Astrocyte (in vitro differentiated cells and primary cell): ENCODE measurements around the gene HCAR1. TPM values are rescaled to one million over a fixed set of nuclear protein-coding genes. Genes with fewer than 3 reads are reported as not detected.
A peak's percentile ranks its signal among the peaks of the same experiment; 100 is the strongest.
"Not testable (repeated sequence)": the region's sequence is repeated elsewhere in the genome, so short reads cannot be mapped to it uniquely, and the experiment has no call there.

ENCODE experiments used
- DNase-seq: peaks from one replicate; pipeline ENCODE4 v3.0.0-alpha.2; 2010; ENCODE audit warnings: low read depth
- FAIRE-seq: peaks from 2 replicates; lab custom pipeline; 2011; peaks lifted over from hg19 to GRCh38; lab: Jason Lieb, UNC
- H2AFZ ChIP-seq: 2 replicates; pipeline ENCODE4 v1.6.0; 2012; ENCODE audit warnings: low read depth, low read length, inconsistent platforms
- H3K27ac ChIP-seq: 2 replicates; pipeline ENCODE4 v1.5.1; 2011; ENCODE audit warnings: low read depth, low read length, inconsistent platforms
- H3K27me3 ChIP-seq: 2 replicates; pipeline ENCODE4 v1.6.0; 2011; ENCODE audit warnings: low read length, inconsistent platforms; ENCODE audit not compliant: insufficient read depth
- H3K36me3 ChIP-seq: 2 replicates; pipeline ENCODE4 v1.5.1; 2011; ENCODE audit warnings: low read length, inconsistent platforms; ENCODE audit not compliant: insufficient read depth
- H3K4me1 ChIP-seq: 2 replicates; pipeline ENCODE4 v1.5.1; 2011; ENCODE audit warnings: low read length, inconsistent platforms; ENCODE audit not compliant: insufficient read depth
- H3K4me2 ChIP-seq: 2 replicates; pipeline ENCODE4 v1.6.0; 2012; ENCODE audit warnings: low read length, inconsistent platforms
- H3K4me3 ChIP-seq: 2 replicates; pipeline ENCODE4 v1.5.1; 2011; ENCODE audit warnings: low read depth, mild to moderate bottlenecking, low read length, inconsistent platforms; ENCODE audit not compliant: insufficient read depth
- H3K79me2 ChIP-seq: 2 replicates; pipeline ENCODE4 v1.6.0; 2012; ENCODE audit warnings: mild to moderate bottlenecking, low read length, inconsistent platforms; ENCODE audit not compliant: insufficient read depth
- H3K9ac ChIP-seq: 2 replicates; pipeline ENCODE4 v1.6.0; 2012; ENCODE audit warnings: mild to moderate bottlenecking, low read length, inconsistent platforms
- H3K9me3 ChIP-seq: 2 replicates; pipeline ENCODE4 v1.5.1; 2012; ENCODE audit warnings: low read depth, mild to moderate bottlenecking, low read length, inconsistent platforms; ENCODE audit not compliant: insufficient read depth
- H4K20me1 ChIP-seq: 2 replicates; pipeline ENCODE4 v1.6.0; 2012; ENCODE audit warnings: low read length, inconsistent platforms; ENCODE audit not compliant: insufficient read depth
- H3K27ac Mint-ChIP-seq: one replicate; pipeline ENCODE4 v1.8.0; 2021; ENCODE audit warnings: mild to moderate bottlenecking, mixed read lengths; ENCODE audit not compliant: unreplicated experiment
- H3K27me3 Mint-ChIP-seq: one replicate; pipeline ENCODE4 v1.8.0; 2021; ENCODE audit warnings: low read depth, mixed read lengths; ENCODE audit not compliant: unreplicated experiment
- H3K36me3 Mint-ChIP-seq: one replicate; pipeline ENCODE4 v1.8.0; 2021; ENCODE audit warnings: low read depth, mixed read lengths; ENCODE audit not compliant: unreplicated experiment
- H3K4me1 Mint-ChIP-seq: one replicate; pipeline ENCODE4 v1.8.0; 2021; ENCODE audit warnings: low read depth, mixed read lengths; ENCODE audit not compliant: unreplicated experiment
- H3K4me3 Mint-ChIP-seq: one replicate; pipeline ENCODE4 v1.8.0; 2021; ENCODE audit warnings: mild to moderate bottlenecking, moderate library complexity, mixed read lengths; ENCODE audit not compliant: unreplicated experiment
- H3K9me3 Mint-ChIP-seq: one replicate; pipeline ENCODE4 v1.8.0; 2021; ENCODE audit warnings: mild to moderate bottlenecking, mixed read lengths; ENCODE audit not compliant: unreplicated experiment
- CTCF ChIP-seq: IDR thresholded peaks from 2 replicates; pipeline ENCODE4 v1.5.1; 2011; ENCODE audit warnings: low read depth, mild to moderate bottlenecking, inconsistent platforms, low read length, moderate library complexity; ENCODE audit not compliant: insufficient read depth
- EZH2 ChIP-seq: IDR thresholded peaks from 2 replicates; pipeline ENCODE4 v1.6.1; 2012; ENCODE audit warnings: mild to moderate bottlenecking, low read length, inconsistent platforms; ENCODE audit not compliant: insufficient read depth
- total RNA-seq: library from RNA; stranded (reverse); gene quantifications from 2 replicates; pipeline ENCODE4 v1.2.1, GENCODE V29; 2021

Gene HCAR1
- total RNA-seq, 1 donor from 2014 or later: not detected

DNA sequence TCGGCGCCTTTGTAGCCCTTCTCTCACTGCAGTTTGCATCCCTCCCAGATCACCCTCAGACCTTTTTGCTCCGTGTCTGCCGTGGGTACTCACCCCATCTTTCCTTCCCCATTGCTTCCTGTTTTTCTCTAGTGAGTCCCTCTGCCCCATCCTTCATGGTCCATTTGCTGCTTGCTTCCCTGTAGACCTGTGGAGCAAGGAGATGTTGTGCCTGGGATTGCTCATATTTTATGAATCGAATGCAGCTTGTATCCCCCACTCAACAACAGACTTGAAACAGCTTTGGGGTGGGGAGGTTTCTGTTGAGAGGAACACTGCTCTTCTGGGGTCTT is 22.6 kb upstream of the HCAR1 start:
- Mint-ChIP-seq H3K4me1 (peaks cover 18% of the 10 kb centered on the region), H3K27me3 (no peaks in the 10 kb centered on the region), H3K36me3 (peaks cover 8% of the 10 kb centered on the region), H3K27ac (peak overlapping the region; percentile 93), H3K4me3 (peak overlapping the region; percentile 98), H3K9me3 (no peaks in the 10 kb centered on the region)
- Histone ChIP-seq H4K20me1 (peaks cover 16% of the 10 kb centered on the region), H2AFZ (peak overlapping the region; percentile 83), H3K9ac (peak overlapping the region; percentile 100), H3K4me3 (peak overlapping the region; percentile 93), H3K4me1 (peaks cover 8% of the 10 kb centered on the region), H3K79me2 (peaks cover 49% of the 10 kb centered on the region), H3K9me3 (no peaks in the 10 kb centered on the region), H3K27ac (peak overlapping the region; percentile 95), H3K36me3 (peaks cover 32% of the 10 kb centered on the region), H3K27me3 (no peaks in the 10 kb centered on the region), H3K4me2 (peak overlapping the region; percentile 98)
- FAIRE-seq (no peak), DNase-seq (no peak)
- TF ChIP-seq CTCF (no peak), EZH2 (no peak)

- Histone ChIP-seq H3K27ac (peak within 1 kb of the TSS; percentile 95), H3K79me2 (peaks cover 44% of the 10 kb centered on the region), H3K27me3 (no peaks in the 10 kb centered on the region), H4K20me1 (peaks cover 16% of the 10 kb centered on the region), H2AFZ (peak within 1 kb of the TSS; percentile 83), H3K4me2 (peak within 1 kb of the TSS; percentile 98), H3K9ac (peak within 1 kb of the TSS; percentile 100), H3K9me3 (no peaks in the 10 kb centered on the region), H3K36me3 (peaks cover 29% of the 10 kb centered on the region), H3K4me3 (peak within 1 kb of the TSS; percentile 93), H3K4me1 (peaks cover 8% of the 10 kb centered on the region)
- Mint-ChIP-seq H3K4me1 (peaks cover 18% of the 10 kb centered on the region), H3K4me3 (peak within 1 kb of the TSS; percentile 98), H3K27me3 (no peaks in the 10 kb centered on the region), H3K36me3 (peaks cover 8% of the 10 kb centered on the region), H3K27ac (peak within 1 kb of the TSS; percentile 93), H3K9me3 (no peaks in the 10 kb centered on the region)
- TF ChIP-seq CTCF (peak; percentile 77), EZH2 (no peak)
- peak; percentile 95 for DNase-seq
- FAIRE-seq: peak; percentile 69
Measured at GRCh38 chr12:122752464-122753318, 22.0 kb upstream of the HCAR1 start, which contains the start of gene DENR. DENR (plus strand) TSS chr12:122752824; CDS start chr12:122753702, 878 bp downstream.

DNA sequence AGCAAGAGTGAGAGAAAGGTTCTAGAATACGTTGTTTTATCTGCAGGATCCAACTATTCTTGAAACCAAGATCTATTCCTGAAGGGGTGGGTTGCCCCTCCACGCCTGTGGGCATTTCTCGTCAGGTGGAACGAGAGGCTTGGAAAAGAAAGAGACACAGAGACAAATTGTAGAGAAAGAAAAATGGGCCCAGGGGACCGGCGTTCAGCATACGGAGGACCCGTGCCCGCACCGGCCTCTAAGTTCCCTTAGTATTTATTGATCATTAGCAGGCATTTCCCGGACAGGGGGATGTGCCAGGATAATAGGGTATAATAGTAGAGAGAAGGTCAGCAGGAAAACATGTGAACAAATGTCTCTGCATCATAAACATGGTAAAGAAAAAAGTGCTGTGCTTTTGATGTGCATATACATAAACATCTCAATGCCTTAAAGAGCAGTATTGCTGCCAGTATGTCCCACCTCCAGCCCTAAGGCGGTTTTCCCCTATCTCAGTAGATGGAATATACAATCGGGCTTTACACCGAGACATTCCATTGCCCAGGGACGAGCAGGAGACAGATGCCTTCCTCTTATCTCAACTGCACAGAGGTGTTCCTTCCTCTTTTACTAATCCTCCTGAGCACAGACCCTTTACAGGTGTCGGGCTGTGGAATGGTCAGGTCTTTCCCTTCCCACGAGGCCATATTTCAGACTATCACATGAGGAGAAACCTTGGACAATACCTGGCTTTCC is 20.3 kb upstream of the HCAR1 start:
- FAIRE-seq, H3K4me2 ChIP-seq, H3K27ac Mint-ChIP-seq, H3K36me3 Mint-ChIP-seq, H3K27ac ChIP-seq, H3K27me3 ChIP-seq, H3K4me1 ChIP-seq, H3K27me3 Mint-ChIP-seq, H3K9ac ChIP-seq, H3K4me3 ChIP-seq, DNase-seq, H3K9me3 ChIP-seq, H4K20me1 ChIP-seq, H2AFZ ChIP-seq, H3K9me3 Mint-ChIP-seq: not testable (repeated sequence)
- Mint-ChIP-seq H3K4me1 (peaks cover 18% of the 10 kb centered on the region), H3K4me3 (peak overlapping the region; percentile 98)
- Histone ChIP-seq H3K79me2 (peaks cover 30% of the 10 kb centered on the region), H3K36me3 (peaks cover 16% of the 10 kb centered on the region)
